Activated gamma-delta T cell (primary cell): ENCODE measurements around the gene ERC2.
"Not testable (repeated sequence)": the region's sequence is repeated elsewhere in the genome, so short reads cannot be mapped to it uniquely, and the experiment has no call there.

ENCODE experiments used
- DNase-seq: peaks from one replicate; lab custom pipeline; 2025; lab: John Stamatoyannopoulos, UW

The ERC2 gene

DNA sequence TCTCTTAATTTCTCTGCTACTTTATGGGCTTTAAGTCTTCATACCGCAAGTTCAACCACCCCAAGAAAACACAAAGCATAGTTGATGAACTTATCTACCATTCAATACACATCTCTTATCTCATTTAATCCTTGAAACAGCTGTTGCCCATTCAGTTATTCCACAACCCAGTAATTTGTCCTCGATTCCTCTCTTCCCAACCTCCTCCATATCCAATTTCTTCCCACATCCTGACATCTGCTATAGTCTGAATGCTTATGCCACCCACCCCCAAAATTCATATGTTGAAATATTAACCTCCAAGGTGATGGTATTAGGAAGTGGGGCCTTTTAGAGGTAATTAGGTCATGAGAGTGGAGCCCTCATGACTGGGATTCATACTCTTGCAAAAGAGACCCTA lies 345.4 kb downstream of the ERC2 start:
- no peak for DNase-seq

DNA sequence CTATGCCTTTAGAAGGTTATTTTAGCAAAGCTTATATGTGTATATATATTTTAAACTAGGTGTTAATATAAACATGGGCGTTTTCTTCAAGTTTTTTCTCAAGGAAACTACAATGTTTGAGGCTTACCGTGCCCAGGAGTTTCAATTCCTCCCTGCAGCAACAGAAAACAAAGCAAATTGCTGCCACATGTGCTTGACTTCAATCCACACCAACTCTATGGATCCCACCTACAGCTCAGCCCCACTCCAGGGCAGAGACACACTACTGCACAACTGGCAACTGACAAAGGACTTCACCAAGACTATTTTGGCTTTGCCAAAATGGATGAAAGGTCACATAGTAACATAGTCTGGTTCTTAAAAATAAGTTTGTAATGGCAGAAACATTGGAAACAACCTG lies 346.6 kb downstream of the ERC2 start:
- DNase-seq, result no peak

DNA sequence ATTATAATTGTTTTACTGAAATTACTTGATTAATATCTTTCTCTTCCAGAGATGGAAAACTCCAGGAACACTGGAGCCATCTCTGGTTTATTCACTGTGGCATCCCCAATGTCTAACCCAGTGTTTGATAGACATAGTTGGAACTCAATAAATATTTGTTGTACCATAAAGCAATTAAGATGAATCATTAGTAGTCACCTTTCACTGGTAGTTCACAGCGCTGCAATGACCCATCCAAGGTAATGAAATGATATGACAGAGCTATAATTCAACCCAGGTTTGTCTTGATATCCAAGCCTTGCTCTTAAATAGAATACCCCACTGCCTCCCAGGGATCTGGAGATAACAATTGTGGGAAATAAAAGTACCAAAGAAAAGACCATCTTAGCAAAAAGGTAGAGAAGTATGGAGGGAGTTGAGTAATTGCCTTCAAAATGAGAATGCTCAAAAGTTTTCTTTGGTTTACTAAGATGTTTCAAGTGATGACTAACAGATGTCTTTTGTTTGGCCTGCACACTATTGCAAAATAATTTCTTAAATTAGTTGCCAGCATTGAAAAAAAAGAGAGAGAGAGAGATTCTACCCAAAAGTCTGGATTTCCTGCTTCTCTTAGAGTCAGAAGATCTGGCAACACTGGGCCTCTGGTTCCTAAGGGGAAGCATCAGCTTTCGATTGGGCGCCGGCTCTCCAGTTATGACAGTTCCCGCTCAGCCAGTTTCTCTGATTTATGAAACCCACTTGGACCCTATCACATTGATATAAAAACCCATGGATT lies 348.5 kb downstream of the ERC2 start:
- DNase-seq, result no peak

DNA sequence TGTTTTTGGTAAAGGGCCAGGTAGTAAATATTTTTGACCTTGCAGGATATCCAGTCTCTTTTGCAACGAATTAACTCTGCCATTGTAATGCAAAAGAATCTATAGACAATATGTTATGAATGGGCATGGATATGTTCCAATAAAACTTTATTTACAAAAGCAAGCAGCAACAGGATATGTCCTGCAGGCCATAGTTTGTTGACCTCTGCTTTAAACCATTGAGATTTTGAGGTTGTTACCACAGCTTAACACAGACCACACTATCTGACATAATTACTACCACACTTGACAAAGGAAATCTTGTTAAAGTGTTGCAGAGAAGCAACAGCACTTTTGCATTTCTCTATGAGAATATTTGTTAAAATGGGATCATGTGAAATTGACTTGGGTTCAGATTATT lies 349.3 kb downstream of the ERC2 start:
- no peak for DNase-seq

DNA sequence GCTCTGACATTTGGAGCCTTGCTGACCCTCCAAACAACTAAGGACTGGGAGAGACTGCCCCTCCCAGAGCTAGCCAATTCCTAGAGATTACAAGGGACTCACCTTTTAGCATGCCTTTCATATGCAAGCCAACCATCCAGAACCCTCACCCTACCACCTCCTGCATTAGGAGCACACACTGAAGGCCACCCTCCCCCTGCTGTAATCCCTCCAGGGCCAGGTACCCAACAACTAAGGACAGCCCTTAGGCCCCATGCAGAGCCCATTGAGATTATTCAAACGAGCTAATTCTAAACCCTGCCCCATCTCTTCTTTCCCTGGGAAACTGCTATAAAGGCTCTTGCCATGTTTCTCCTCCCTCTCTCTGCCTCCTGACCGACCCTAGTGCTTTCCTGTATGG lies 352.6 kb downstream of the ERC2 start:
- no peak for DNase-seq

DNA sequence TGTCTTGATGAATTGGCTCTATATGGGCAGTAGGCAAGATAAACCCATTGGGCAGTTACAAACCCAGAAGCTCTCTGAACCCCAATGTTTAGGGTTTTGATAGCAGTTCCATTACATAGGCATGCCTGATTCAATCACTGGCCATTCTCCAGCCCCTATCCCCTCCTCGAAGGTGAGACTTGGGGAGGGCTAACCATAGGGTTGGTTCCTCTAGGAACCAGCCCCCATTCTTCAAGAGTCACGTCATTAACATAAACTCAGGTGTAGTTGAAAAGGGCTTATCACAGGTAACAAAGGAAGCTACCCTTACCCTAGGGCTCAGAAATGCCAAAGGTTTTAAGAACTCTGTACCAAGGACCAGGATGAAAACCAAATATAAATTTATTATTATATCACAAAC lies 353.1 kb downstream of the ERC2 start:
- no peak for DNase-seq

DNA sequence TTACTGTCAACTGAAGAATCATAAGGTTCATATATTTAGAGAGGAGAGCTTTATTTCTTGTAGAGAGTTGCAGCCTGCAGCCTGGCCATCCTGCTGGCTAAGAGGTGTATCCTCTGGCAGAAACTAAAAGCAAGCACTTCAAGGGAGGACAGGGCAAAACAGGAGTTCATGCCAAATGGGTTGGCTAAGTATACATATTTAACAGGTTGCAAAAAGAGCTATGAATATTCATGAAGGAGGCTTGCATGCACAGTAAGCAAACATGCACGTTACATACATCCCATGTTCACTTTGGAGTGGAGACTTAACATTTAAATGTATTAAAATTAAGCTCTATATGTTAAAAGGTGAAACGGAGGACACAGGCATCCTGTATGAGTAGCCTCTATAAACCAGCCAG lies 354.4 kb downstream of the ERC2 start:
- DNase-seq, result no peak

DNA sequence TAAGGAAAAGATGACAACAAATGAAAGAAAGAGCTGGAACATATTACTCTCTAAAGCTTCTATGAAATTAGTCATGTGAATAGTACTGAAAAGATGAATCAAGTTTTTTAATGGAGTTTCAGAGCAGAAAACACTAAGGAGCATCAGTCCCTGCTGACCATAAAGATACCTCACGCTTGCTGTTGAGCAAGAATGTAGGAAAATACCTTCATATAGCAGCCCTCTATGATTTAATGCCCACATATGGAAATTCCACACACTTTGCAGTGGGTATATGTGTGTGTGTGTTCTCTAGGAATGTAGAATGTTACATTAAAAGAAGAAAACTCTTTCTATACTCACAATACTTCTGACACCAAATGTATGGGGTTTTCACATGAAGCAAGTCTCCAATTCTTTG lies 355.0 kb downstream of the ERC2 start:
- DNase-seq, result no peak

DNA sequence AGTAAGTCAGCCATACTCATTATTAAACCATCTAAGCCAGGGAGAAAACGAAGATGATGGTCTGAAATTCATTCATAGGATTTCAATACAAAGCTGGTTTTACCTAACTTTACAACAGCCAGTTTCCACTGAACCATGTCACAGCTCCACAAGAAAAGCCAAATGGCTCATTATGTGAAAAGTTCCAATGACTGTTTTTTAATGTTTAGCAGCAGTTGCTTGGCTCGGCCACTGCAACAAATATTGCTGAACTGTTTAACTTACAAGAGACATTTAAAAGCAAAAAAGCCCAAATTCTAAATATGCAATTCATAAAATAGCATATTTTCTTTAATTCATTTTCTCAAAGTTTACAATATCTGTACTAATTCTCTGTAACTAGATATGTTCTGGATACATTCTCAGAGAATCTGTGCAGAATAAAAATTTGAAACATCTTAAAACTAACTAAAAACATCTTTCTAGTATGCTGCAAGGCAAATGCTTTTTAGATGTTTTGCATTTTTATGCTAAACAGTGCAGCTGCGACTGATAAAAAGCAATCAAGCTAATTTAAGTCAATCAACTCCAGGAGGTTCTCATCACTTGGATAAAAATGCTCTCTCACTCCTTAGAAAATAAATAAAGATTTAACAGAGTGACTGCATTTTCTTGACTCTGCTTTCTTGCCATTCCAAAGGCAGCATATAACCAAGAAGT lies 356.5 kb downstream of the ERC2 start:
- no peak for DNase-seq

DNA sequence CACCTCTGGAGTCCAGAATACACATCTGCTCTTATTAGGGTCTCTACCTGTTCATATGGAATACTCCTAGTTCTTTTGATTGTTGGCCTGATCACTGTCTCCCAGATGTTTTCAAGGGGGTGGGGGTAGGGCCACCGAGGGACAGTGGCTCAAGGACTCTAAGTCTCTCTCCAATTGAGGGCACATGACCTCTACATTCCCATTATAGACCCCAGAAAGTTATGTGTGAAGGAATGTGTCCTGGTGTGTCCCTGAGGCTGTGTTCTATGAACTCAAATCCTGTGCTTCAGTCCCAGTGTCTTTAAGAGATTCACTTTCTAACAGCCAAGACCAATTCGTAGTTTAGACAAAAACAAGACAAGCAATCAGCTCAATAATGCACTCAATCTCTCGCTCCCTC lies 357.4 kb downstream of the ERC2 start:
- DNase-seq, result no peak

DNA sequence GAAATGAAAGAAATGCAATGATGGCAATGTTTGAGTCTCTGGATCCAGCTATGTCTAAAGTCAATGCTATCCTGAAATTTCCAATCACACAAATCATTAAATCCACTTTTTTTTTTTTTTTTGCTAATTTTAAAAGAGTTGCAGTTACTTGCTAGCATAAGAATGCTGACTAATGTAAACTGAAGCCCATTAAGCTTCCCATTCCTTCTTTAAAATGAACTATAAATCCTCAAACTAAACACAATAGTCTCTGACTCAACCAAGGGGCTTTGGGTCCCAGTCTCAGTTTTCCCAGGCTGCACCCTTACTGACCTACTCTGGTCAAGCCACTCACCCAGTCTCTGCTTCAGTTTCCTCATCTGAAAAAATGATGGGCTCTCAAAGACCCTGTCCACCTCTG lies 361.1 kb downstream of the ERC2 start:
- no peak for DNase-seq

DNA sequence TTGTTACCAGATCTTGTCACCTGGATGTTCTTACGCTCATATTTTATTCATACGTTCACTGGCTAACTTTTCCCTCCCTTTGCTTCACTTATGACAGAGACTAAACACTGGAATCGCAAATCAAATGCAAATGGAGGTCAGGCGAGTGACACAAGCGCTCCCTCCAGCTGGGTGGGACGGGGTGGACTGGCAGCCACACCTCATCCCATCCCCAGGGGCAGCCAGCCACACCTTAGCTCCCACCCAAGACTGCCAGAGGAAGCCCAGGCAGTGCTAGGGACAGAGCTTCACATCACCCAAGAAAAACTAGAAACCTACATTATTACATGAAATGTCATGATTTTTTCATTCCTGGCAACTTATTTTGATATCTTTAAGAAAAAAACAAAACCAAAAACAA lies 366.2 kb downstream of the ERC2 start:
- DNase-seq, result no peak

DNA sequence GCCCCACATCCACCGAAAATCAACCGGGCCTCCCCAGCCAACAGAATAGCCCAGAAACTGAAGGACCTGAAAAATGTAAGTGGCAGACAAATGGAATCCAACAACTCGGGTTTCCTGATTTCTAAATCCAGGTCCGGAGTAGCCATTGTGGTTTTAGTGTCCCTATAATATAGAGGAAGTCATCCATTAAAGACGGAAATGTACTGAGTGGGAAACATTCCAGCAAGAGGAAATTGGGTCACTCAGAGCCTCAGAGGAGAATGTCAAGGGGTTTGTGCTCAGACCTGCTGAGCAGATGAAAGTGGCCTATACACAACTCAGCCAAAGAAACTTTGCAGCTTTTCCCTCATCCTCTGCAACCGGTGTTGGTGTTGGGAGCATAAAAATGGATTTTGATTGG lies 366.7 kb downstream of the ERC2 start:
- DNase-seq, result no peak

DNA sequence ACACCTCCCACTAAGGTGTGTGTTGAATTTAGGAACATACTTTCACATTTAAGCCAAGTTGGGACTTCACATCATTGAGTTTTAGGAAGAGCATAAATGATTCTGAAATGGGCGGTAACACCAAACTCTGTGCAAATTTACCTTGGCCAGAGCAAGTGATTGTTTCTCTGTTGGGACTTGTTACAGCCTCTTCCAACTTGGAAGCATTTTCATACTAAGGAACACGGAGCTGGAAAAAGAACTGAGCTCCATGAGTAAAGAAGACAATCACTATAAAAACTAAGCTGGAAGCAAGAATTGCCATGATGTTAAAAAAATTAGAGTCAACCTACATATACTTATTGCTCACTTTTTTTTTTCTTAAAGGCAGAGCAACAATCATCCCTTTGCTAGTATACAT lies 371.3 kb downstream of the ERC2 start:
- DNase-seq, result no peak

DNA sequence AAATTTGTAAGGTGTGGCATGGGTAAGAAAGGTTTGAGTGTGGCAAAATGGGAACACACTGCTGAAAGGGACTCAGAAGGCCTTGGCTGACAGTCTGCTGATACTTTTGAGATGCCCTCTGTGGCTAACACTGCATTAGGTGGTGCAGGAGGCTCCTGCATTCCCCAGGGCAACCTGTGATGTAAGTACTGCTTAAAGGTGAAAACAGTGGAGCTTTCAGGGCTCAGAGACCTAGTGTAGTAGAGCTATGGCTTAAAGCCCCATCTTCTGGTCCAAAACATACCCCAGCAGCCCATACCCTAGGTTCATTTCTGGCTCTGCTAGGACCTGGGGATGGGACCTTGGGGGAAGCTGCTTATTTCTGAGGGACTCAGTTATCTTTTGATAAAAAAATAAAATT lies 374.1 kb downstream of the ERC2 start:
- DNase-seq, result no peak

DNA sequence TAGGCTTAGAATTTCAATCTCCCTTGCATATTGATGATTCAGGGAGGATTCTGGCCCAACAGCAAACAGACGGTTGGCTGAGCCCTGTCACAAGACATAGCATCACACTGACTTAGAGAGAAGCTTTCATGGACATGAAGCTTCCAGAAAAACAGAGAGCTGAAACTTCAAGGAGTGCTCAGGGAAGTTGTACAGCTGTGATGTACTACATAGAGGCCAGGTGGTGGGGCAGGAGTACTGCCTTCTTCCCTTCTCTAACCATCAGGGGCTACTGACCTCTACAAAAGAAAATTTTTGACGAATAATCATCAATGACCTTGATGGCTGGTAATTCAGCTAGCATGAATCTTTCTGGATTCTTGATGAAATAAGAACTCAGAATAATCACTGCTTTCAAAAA lies 378.5 kb downstream of the ERC2 start:
- DNase-seq, result no peak

DNA sequence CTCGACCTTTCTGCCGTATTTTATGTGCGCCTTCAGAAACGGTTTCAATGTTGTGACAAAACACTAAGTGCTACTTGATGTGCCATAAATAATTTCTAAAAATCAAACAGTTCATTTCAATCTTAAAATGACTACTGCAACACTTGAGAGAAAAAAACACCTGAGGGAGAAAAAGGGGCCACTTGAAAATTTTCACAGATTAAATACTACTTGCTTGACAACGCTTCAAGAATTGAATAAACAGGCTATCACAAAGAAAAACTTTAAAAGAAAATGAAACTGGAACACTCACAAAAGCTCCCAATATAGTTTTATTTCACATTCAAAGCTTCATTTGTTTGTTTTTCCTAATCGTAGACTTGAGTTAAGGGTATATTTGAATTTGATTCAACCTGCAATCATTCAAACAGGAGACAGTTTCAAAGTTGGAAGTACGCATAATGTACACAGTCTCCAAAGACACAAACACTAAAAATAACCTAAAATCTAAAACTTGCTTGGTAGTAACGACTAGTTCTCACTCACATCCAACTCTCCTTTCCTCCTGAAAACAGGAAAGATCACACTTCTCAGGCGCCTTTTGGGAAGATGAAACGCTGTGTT lies 380.7 kb downstream of the ERC2 start:
- DNase-seq, result no peak

DNA sequence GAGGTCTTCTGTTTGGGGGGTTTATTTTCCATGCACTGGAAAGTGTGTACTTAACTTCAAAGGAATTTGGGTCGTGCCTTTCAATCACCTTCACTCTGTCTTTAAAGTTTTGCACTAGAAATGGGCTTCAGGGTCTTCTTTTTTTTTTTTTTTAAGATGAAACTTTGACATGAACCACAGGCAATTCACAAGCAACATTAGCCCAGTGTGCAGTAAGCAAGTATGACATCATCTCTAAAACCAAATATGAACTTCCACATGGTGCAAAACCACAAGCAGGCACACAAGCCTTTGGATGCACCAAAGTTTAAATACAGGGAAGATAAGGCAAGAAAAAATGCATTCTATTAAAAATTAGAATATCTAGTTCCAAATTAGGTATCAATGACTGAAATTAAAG lies 381.9 kb downstream of the ERC2 start:
- DNase-seq, result no peak

DNA sequence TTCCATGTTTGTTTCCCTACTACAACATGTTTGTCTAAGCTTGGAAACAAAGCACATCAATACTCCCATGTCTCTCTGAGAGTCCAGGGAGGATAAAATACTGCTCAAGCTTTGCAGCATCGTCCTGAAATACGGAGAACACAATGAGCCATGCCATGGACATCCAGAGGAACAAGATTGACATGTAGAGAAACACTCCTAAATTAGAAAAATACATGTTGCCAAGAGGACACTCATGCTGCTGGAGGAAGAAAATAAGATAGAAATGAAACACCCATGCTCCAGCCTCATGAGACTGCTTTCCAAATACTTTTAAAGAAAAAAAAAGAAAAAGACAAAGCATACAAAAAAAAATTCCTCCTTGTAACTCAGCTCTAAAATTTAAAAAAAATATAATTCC lies 387.0 kb downstream of the ERC2 start:
- no peak for DNase-seq

DNA sequence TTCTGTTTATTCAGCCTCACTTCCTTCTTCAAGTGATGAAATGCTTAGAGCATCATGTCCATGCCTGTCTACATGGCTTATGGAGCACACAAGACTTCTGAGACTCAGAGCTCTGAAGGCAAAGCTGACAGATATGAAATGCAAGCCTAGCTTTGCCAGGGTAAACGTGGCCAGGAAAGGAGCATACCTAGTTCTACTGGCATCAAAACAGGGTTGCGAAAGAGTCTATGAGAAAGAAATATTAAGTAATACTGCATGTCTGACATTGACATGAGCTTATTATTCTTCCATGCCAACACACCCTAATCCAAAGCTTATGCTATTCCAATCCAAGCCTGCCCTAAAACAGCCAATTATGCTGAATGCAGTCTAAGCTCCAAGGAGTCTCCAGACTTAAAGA lies 391.5 kb downstream of the ERC2 start:
- DNase-seq, result no peak

DNA sequence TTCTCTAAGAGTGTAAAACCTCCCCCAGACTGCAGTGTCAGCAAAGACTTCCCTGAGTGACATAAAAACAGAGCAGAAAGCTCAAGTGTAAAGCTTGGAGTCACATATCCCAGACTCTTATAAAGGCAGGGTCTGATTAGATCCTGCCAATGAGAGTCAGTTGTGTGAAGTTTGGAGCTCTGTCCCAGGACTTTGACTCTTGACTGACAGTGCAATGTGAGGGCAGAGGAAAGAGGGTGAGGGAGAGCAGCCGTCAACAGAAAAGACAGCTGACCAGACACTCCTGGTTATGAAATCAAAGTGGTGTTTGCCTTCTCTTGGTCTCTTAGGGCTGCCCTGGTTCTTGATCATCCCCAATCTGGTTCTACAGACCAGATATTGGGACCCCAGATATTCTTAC lies 393.2 kb downstream of the ERC2 start:
- DNase-seq, result no peak

DNA sequence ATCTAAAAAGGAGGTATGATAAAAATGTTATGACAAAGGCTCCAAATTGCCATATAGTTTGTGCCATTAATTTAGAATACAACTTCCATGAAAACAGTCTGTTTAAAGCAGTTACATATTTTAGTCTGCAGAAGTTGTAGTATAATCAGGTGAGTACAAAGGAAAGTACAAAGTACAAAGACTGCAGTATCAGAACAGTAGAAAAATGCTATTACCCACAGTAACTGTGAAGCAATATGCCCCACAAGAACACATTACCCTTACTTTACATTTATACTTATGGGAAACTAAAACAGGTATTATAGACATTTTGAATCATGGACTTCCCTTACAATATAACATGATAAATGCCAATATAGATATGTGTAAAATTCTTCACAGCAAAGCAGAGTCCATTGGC lies 398.5 kb downstream of the ERC2 start:
- no peak for DNase-seq

DNA sequence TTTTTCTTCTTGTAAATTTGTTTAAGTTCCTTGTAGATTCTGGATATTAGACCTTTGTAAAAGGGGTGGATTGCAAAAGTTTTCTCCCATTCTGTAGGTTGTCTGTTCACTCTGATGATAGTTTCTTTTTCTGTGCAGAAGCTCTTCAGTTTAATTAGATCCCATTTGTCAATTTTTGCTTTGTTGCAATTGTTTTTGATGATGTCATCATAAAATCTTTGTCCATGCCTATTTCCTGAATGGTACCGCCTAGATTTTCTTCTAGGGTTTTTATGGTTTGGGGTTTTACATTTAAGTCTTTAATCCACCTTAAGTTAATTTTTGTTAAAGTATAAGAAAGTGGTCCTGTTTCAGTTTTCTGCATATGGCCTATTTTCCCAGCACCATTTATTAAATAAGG lies 401.9 kb downstream of the ERC2 start:
- not testable (repeated sequence) for DNase-seq
